Activated CD4-positive, alpha-beta memory T cell treated with anti-CD3 and anti-CD28 coated beads for 36 hours (primary cell): Measurements from ENCODE around the gene ZMYND11. TPM values are rescaled to one million over a fixed set of nuclear protein-coding genes. Genes with fewer than 3 reads are reported as not detected.
"Not testable (repeated sequence)": the region's sequence is repeated elsewhere in the genome, so short reads cannot be mapped to it uniquely, and the experiment has no call there.

Experiments
- CTCF ChIA-PET: fragments of 350-600 bp; sonication (Branson Sonifier 250); formaldehyde crosslinking; loops from one replicate; lab custom pipeline; 2021; ENCODE audit warnings: antibody characterized with exemption, inconsistent platforms; lab: Charles Lee
- POLR2A ChIA-PET: fragments of 350-600 bp; sonication (Branson Sonifier 250); formaldehyde crosslinking; loops from one replicate; lab custom pipeline; 2021; ENCODE audit warnings: antibody characterized with exemption; lab: Charles Lee
- DNase-seq: peaks from one replicate; pipeline ENCODE4 v3.0.0-alpha.2; 2020
- H3K27ac Mint-ChIP-seq: one replicate; pipeline ENCODE4 v1.8.0; 2021; ENCODE audit warnings: mixed read lengths
- H3K27me3 Mint-ChIP-seq: one replicate; pipeline ENCODE4 v1.8.0; 2021; ENCODE audit warnings: mixed read lengths
- H3K36me3 Mint-ChIP-seq: one replicate; pipeline ENCODE4 v1.8.0; 2021; ENCODE audit warnings: mixed read lengths
- H3K4me1 Mint-ChIP-seq: one replicate; pipeline ENCODE4 v1.8.0; 2021; ENCODE audit warnings: low read depth, mixed read lengths
- H3K4me3 Mint-ChIP-seq: one replicate; pipeline ENCODE4 v1.8.0; 2021; ENCODE audit warnings: mild to moderate bottlenecking, mixed read lengths
- H3K9me3 Mint-ChIP-seq: one replicate; pipeline ENCODE4 v1.8.0; 2021; ENCODE audit warnings: mixed read lengths
- intact Hi-C: fragments of 100-400 bp; cut with micrococcal nuclease; formaldehyde crosslinking; loops from one replicate; pipeline ENCODE4 v1.15.1; 2023
- total RNA-seq, 2 experiments: library from RNA; stranded (reverse); gene quantifications; one replicate each; pipeline ENCODE4 v1.2.3, GENCODE V29; 2021

ZMYND11 gene
- total RNA-seq, 2 experiments from 2014 or later = 15.9 to 19.4 TPM

GRCh38 chr10:182441-183201 lies 47.4 kb downstream of the ZMYND11 start:
- Mint-ChIP-seq H3K36me3 (peaks cover 22% of the 10 kb centered on the region), H3K27me3 (no peaks in the 10 kb centered on the region), H3K27ac (peak overlapping the region; percentile 80), H3K4me1 (peaks cover 36% of the 10 kb centered on the region), H3K4me3 (peak overlapping the region; percentile 24), H3K9me3 (peaks cover 9% of the 10 kb centered on the region)
- ChIA-PET POLR2A (interaction anchor here (0.8 kb wide), 1 partner anchor 18 kb away, joined by 3 read pairs; no protein-coding TSS in a partner anchor), CTCF (interaction anchor here (1.3 to 1.9 kb wide), 2 partner anchors 47 to 48 kb away, joined by 5 read pairs; no protein-coding TSS in a partner anchor)
- intact Hi-C loops = loop anchor here (1.0 to 5.0 kb wide), 7 partner anchors 19 to 268 kb away; no protein-coding TSS in a partner anchor
- peak; percentile 36 for DNase-seq

GRCh38 chr10:184174-184573 lies 48.9 kb downstream of the ZMYND11 start:
- intact Hi-C loops = loop anchor here (5.0 kb wide), 2 partner anchors 38 to 148 kb away; no protein-coding TSS in a partner anchor
- DNase-seq = no peak
- Mint-ChIP-seq H3K9me3 (peaks cover 9% of the 10 kb centered on the region), H3K36me3 (peaks cover 26% of the 10 kb centered on the region), H3K27me3 (no peaks in the 10 kb centered on the region), H3K4me1 (peaks cover 48% of the 10 kb centered on the region), H3K4me3 (no peak overlapping the region), H3K27ac (peak overlapping the region; percentile 24)
- CTCF ChIA-PET = no interaction called here
- POLR2A ChIA-PET = no interaction called here

GRCh38 chr10:184911-185310 lies 49.7 kb downstream of the ZMYND11 start:
- no peak overlapping the region for H3K27ac Mint-ChIP-seq
- ChIA-PET CTCF (no interaction called here), POLR2A (no interaction called here)
- peaks cover 9% of the 10 kb centered on the region for H3K9me3 Mint-ChIP-seq
- no peaks in the 10 kb centered on the region for H3K27me3 Mint-ChIP-seq
- no peak overlapping the region for H3K4me3 Mint-ChIP-seq
- peaks cover 48% of the 10 kb centered on the region for H3K4me1 Mint-ChIP-seq
- H3K36me3 Mint-ChIP-seq = peaks cover 26% of the 10 kb centered on the region
- DNase-seq = no peak
- intact Hi-C loops = loop anchor here (5.0 kb wide), 2 partner anchors 37 to 147 kb away; no protein-coding TSS in a partner anchor

DNA sequence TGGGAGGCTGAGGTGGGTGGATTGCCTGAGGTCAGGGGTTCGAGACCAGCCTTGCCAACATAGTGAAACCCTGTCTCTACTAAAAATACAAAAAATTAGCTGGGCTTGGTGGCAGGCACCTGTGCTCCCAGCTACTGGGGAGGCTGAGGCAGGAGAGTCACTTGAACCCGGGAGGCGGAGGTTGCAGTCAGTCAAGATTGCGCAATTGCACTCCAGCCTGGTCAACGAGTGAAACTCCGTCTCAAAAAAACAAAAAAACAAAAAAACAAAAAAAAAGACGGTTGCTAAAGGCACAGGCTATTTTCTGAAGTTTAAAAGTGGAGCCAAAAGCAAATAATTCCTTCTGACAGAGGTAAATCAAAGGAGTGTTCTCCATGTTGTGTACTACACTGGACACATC lies 50.3 kb downstream of the ZMYND11 start:
- H3K27ac Mint-ChIP-seq, POLR2A ChIA-PET, H3K4me3 Mint-ChIP-seq, CTCF ChIA-PET, intact Hi-C loops, DNase-seq, H3K9me3 Mint-ChIP-seq, H3K27me3 Mint-ChIP-seq: not testable (repeated sequence)
- Mint-ChIP-seq H3K4me1 (peaks cover 48% of the 10 kb centered on the region), H3K36me3 (peaks cover 26% of the 10 kb centered on the region)

GRCh38 chr10:186911-187310 lies 51.7 kb downstream of the ZMYND11 start:
- Mint-ChIP-seq H3K9me3 (peaks cover 9% of the 10 kb centered on the region), H3K4me3 (no peak overlapping the region), H3K27me3 (no peaks in the 10 kb centered on the region), H3K27ac (no peak overlapping the region), H3K36me3 (peaks cover 29% of the 10 kb centered on the region), H3K4me1 (peaks cover 43% of the 10 kb centered on the region)
- no peak for DNase-seq
- intact Hi-C loops = no loop called here
- ChIA-PET POLR2A (no interaction called here), CTCF (no interaction called here)

DNA sequence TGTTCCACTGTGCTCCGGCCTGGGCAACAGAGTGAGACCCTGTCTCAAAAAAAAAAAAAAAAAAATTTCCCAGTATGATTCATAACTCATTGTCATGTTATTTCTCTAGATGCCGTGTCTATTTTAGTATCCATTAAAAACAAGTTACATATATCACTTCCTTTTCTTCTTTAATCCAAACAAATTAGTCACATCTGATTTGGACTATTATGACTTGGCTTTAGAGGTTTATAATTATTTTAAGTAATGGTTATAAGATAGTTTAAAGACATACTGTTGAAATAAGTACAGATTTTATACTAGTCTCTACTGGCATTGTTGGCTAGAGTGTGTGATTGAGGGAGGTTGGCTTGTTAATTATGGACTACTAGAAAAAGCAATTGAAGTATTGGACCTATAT lies 53.3 kb downstream of the ZMYND11 start:
- DNase-seq = no peak
- intact Hi-C loops = no loop called here
- ChIA-PET POLR2A (no interaction called here), CTCF (no interaction called here)
- H3K9me3 Mint-ChIP-seq = peaks cover 9% of the 10 kb centered on the region
- H3K4me1 Mint-ChIP-seq = peaks cover 31% of the 10 kb centered on the region
- H3K4me3 Mint-ChIP-seq = no peak overlapping the region
- peaks cover 28% of the 10 kb centered on the region for H3K36me3 Mint-ChIP-seq
- no peak overlapping the region for H3K27ac Mint-ChIP-seq
- H3K27me3 Mint-ChIP-seq = no peaks in the 10 kb centered on the region

DNA sequence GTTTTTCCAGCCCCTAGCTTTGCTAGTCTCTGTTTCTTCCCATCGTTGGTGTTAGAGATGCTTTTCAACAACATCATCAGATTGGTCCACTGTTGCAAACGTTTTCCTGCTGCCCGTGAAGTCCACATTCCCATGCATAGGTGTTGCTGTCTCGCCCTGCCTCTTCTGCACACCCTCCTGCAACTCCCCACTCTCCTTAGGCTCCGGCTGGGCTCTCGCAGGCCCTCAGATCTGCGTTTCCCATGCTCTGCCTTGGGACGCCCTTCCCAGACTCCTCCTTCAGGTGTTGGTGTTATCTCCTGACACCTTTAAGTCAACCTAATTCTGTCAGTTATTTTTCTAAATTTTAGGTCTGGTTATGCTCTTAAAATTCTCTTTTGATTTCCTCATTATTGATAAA lies 55.0 kb downstream of the ZMYND11 start:
- H3K36me3 Mint-ChIP-seq = peaks cover 16% of the 10 kb centered on the region

DNA sequence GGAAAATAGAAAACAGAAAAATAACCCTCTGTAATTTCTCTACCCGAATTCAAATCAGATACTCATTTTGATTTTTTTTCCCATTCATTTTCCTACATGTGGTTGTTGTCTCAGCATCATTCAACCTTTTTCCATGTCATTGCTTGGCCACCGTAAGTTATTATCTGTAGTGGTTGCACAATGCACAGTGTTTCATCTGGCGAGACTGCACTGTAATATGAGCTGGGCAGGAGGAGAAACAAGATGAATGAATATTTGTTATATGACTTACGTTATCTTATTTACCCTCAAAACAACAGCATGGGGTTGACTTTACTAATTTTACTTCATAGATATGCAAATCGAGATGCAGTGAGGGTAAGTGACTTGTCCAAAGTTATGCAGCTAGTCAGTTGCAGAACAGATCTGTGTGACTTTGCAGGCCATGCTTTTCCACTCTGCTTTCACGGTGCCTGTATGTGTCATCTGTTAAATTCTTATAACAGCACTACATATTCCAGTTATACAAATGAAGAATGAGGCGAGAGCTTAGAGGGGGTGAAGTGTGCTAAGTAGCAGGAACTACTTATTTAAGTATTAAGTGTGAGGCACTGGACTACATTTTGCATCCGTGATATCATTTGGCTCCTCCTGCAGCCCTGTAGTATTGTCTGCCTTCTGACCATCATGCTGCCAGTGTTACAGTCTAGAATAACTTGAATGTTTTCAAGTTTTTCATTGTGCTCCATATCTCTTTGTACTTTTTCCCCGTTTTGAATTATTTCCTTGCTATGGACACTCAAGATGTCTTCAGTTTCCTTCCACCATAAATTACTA lies 56.7 kb downstream of the ZMYND11 start:
- no peak overlapping the region for H3K4me3 Mint-ChIP-seq
- no peak for DNase-seq
- intact Hi-C loops = no loop called here
- H3K4me1 Mint-ChIP-seq = peaks cover 15% of the 10 kb centered on the region
- H3K27ac Mint-ChIP-seq = no peak overlapping the region
- no peaks in the 10 kb centered on the region for H3K27me3 Mint-ChIP-seq
- no peaks in the 10 kb centered on the region for H3K9me3 Mint-ChIP-seq
- peaks cover 19% of the 10 kb centered on the region for H3K36me3 Mint-ChIP-seq
- ChIA-PET POLR2A (no interaction called here), CTCF (interaction anchor here (0.5 kb wide), 1 partner anchor 37 kb away, joined by 3 read pairs; no protein-coding TSS in a partner anchor)

More for the DNA sequence above, 55.0 kb downstream of the ZMYND11 start:
- H3K4me1 Mint-ChIP-seq = peaks cover 16% of the 10 kb centered on the region
- ChIA-PET POLR2A (no interaction called here), CTCF (no interaction called here)
- DNase-seq = no peak
- no peaks in the 10 kb centered on the region for H3K9me3 Mint-ChIP-seq
- no peaks in the 10 kb centered on the region for H3K27me3 Mint-ChIP-seq
- no peak overlapping the region for H3K4me3 Mint-ChIP-seq
- H3K27ac Mint-ChIP-seq = no peak overlapping the region
- intact Hi-C loops = no loop called here

DNA sequence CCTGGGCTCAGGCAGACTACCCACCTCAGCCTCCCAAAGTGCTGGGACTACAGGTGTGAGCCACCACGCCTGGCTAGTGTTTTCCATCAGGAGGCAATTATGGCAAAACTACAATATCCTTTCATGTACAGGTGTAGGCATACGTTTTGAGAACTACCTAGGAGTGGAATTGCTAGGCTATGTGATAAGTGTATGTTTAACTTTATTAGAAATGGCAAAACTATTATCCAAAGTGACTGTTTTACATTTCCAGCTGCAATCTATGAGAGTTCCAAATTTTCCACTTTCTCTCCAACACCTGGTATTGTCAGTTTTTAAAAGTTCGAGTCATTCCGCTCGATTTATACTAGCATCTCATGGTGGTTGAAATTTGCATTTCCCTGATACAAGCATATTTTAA lies 59.0 kb downstream of the ZMYND11 start:
- ChIA-PET CTCF (no interaction called here), POLR2A (no interaction called here)
- H3K9me3 Mint-ChIP-seq = no peaks in the 10 kb centered on the region
- intact Hi-C loops = no loop called here
- no peak overlapping the region for H3K27ac Mint-ChIP-seq
- H3K4me1 Mint-ChIP-seq = peaks cover 2% of the 10 kb centered on the region
- no peak for DNase-seq
- H3K36me3 Mint-ChIP-seq = peaks cover 13% of the 10 kb centered on the region
- no peak overlapping the region for H3K4me3 Mint-ChIP-seq
- no peaks in the 10 kb centered on the region for H3K27me3 Mint-ChIP-seq

GRCh38 chr10:200405-200804 lies 65.2 kb downstream of the ZMYND11 start:
- peaks cover 20% of the 10 kb centered on the region for H3K4me1 Mint-ChIP-seq
- no peak overlapping the region for H3K27ac Mint-ChIP-seq
- CTCF ChIA-PET = no interaction called here
- no peak for DNase-seq
- no peaks in the 10 kb centered on the region for H3K27me3 Mint-ChIP-seq
- POLR2A ChIA-PET = interaction anchor here (0.6 kb wide), 1 partner anchor 18 kb away, joined by 3 read pairs; no protein-coding TSS in a partner anchor
- H3K36me3 Mint-ChIP-seq = peaks cover 5% of the 10 kb centered on the region
- no peaks in the 10 kb centered on the region for H3K9me3 Mint-ChIP-seq
- intact Hi-C loops = loop anchor here (5.0 kb wide), 1 partner anchor 63 kb away; the partner anchor contains the start of gene ZMYND11
- no peak overlapping the region for H3K4me3 Mint-ChIP-seq

- Mint-ChIP-seq H3K9me3 (no peaks in the 10 kb centered on the region), H3K36me3 (peaks cover 6% of the 10 kb centered on the region), H3K4me3 (no peak overlapping the region), H3K4me1 (peaks cover 20% of the 10 kb centered on the region), H3K27me3 (no peaks in the 10 kb centered on the region), H3K27ac (peak overlapping the region; percentile 25)
- DNase-seq = no peak
- intact Hi-C loops = loop anchor here (1.0 to 5.0 kb wide), 2 partner anchors 18 to 64 kb away; partner anchors contain the start of gene ZMYND11
- ChIA-PET CTCF (no interaction called here), POLR2A (no interaction called here)
These were observed 66.1 kb downstream of the ZMYND11 start for GRCh38 chr10:201328-201771.

DNA sequence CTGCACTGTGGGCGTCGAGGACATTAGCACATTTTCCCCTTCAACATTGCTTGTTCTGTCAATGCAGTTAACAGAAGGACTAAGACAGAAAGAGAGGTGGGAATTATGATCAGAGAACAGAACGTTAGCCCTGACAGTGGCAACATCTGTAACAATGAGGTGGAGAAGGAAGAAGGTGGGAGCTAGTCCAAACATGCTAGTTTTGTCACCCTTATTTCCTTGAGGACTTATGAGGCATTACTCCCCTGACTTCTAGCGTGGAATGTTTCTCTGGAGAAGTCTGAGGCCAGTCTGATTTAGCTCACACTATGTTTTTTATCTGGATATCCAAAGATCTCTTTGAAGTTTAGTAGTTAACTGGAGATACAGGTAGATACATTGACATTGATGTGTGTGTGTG lies 73.4 kb downstream of the ZMYND11 start:
- Mint-ChIP-seq H3K27me3 (no peaks in the 10 kb centered on the region), H3K27ac (no peak overlapping the region), H3K4me1 (peaks cover 4% of the 10 kb centered on the region), H3K4me3 (no peak overlapping the region), H3K36me3 (peaks cover 16% of the 10 kb centered on the region), H3K9me3 (no peaks in the 10 kb centered on the region)
- ChIA-PET CTCF (no interaction called here), POLR2A (no interaction called here)
- intact Hi-C loops = loop anchor here (2.0 kb wide), 1 partner anchor 26 kb away; no protein-coding TSS in a partner anchor
- DNase-seq = no peak
